ENCODE measurements around the gene ZNF205.
A peak's percentile ranks its signal among the peaks of the same experiment; 100 is the strongest.

Gene ZNF205

DNA sequence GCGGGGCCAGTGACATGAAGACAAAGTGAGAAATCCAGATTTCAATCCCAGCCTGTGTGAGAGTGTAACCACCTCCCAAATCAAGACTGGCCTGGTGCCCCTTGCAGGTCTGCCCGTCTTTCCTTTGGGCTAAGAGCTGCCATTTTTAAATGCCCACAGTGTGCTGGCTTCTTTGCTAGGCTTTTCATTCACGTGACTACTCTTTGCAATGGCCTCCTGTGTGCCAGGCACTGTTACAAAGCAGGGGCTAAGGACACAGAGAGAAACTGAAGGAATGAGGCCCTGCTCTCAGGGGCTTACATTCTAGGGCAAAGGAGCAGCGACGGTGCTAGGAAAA, 13.0 kb upstream of the ZNF205 start:
- DNase-seq (ENCODE audit: low read depth), result no peak
- H3K4me3 ChIP-seq (ENCODE audit: low read depth, low read length), result no peak overlapping the region

DNA sequence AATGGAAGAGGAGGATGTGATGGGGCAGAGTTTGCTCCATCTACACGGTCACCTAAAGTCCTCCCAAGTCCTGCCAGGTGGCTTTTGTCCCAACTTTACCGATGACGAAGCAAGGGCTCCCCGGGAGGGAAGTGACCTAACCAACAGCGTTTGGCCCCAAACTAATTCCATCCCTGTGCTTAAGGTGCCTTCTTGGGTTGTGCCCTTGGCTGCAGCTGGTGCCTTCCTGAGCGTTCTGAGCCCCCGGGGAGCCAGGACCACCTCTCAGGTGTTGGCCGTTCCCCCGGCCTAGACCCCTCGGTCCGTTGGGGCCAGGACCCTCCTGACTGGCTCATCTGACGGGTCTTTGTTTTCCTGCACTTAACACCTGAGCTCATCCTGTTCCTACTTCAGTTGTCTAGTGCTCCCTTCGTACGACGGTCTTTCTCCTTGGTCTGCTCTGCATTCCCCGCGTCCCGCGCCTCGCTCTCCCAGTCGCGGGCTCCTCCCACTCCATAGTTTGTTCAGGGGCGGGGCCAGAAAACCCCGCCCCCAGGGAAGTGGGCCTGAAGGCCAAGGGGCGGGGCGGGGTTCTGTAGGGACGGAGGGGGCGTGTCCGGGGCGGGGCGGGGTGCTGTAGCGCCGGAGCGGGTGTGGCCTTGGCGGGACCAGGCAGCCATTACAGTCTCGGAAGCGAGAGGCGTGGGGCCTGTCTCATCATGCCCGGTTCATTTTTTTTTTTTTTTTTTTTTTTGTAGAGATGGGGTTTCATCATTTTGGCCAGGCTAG, 12.5 kb upstream of the ZNF205 start:
- DNase-seq (ENCODE audit: low read depth), result peak; percentile 31
- H3K4me3 ChIP-seq (ENCODE audit: low read depth, low read length), result peak overlapping the region; percentile 20

DNA sequence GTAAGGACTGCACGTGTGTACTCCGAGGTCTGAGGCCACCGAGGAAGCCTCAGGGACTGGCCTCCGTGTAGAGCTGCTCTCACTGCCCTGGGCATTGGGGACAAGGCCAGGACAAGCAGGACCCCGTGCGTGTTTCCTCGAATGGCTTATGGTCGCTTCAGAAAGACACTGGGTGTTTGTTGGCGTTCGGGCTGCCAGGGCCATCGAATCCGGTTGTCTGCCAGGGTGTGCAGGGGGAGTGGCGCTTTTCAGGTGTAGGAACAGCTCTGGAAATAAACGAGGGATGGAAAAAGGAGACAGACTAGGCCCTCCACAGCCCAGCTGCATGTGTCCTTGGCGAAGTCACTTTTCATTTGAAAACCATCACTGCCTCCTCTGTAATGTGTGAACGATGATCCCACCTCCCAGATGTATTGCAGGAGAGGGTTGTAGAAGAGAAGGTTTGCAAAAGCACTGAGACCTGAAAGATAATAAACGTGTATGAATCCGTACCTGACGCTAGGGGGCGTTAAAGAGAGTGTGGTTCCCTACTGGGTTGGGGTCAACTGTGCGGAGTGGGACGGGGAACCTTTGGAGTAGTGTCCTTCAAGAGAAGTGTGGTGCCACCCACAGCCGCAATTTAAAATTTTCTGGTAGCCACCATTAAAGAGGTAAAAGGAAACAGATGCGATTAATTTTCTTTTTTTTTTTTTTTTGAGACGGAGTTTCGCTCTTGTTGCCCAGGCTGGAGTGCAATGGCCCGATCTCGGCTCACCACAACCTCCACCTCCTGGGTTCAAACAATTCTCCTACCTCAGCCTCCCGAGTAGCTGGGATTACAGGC, 11.2 kb upstream of the ZNF205 start:
- no peak for DNase-seq (ENCODE audit: low read depth)
- no peak overlapping the region for H3K4me3 ChIP-seq (ENCODE audit: low read depth, low read length)

DNA sequence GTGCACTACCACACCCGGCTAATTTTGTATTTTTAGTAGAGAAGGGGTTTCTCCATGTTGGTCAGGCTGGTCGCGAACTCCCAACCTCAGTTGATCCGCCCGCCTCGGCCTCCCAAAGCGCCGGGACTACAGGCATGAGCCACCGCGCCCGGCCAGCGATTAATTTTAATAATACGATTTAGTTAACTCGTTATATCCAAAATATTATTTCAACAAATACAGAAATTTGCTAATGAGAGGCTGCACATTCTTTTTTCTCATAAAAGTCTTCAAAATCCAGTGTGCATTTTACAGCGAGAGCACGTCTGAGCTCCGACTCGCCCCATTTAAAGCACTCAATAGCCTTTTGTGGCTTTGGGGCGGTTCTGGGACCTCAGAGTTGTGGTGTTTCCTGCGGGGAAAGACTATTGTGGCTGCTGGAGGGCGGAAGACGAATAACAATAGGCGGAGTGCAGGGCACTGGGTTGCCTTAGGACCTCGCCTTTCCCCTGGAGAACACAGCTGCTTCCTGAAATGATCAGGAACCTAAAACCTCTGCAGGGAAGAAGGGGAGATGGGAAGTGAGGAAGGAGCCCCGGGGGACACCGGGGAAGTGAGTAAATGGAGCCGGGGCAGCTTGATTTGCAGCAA, 10.4 kb upstream of the ZNF205 start:
- no peak for DNase-seq (ENCODE audit: low read depth)
- no peak overlapping the region for H3K4me3 ChIP-seq (ENCODE audit: low read depth, low read length)

DNA sequence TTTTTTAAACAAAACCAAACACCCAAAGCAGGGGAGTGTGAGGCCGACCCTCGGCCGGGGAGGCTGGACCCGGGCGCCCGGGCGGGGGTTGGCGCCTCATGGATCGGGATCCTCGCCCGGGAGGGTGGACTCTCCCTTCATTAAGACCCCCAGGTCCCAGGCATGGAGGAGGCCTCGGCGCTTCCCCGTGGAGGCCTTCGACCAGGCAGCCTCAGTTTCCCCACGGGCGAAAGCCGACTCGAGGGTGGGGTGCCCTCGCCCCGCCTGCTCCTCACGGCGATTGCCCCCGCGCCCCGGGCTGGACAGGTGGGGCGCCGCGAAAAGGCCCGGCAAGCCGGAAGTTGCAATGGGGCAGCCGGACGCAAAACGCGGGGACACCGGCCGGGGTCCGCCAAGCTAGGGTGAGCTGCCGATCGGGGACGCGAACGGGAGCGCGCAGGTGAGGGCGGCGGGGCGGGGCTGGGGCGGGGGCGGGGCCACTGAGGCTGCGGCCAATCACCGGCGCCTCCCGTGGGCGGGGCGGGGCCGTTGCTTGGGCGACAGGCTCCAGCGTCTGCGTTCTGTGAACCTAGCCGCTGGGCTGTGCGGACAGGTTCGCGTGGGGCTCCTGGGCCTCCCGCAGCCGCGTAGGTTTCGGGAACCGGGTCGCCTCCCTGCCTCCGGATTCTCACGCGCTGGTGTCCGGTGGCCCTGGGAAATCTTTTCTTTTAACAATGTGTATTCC, 6.0 kb upstream of the ZNF205 start:
- H3K4me3 ChIP-seq (ENCODE audit: low read depth, low read length), result peak overlapping the region; percentile 63
- peak; percentile 58 for DNase-seq (ENCODE audit: low read depth)

DNA sequence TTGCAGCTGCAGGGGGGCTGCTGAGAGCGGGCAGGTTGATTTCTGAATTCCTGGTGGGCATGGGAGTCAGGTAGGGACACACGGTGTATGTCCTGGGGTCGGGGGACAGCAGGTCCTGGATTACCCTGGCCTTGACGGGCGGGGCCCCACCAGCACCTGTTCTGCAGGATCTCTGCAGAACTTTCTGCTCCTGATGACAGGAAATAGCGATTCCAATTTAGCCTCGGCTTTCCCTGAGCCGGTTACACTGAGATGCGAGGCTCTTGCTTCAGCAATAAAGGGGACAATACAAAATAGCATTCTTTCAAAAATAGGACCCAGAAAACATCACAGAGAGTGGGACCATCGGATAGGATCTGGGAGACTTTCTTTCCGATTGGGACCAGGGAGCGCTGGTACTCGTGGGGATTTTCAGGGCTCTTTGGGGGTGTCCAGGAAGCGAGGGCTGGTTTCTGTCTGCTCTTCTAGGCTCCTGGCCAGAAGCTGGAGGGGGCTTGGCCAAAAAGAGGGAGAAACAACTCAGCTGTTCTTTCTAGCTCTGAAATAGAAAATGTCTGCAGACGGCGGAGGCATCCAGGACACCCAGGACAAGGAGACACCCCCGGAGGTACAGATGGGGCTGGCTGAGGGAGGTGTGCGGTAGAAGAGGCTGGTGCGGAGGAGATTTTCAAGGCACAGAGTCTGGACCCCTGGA, 642 bp downstream of the ZNF205 start:
- peak overlapping the region; percentile 97 for H3K4me3 ChIP-seq (ENCODE audit: low read depth, low read length)
- DNase-seq (ENCODE audit: low read depth), result no peak

DNA sequence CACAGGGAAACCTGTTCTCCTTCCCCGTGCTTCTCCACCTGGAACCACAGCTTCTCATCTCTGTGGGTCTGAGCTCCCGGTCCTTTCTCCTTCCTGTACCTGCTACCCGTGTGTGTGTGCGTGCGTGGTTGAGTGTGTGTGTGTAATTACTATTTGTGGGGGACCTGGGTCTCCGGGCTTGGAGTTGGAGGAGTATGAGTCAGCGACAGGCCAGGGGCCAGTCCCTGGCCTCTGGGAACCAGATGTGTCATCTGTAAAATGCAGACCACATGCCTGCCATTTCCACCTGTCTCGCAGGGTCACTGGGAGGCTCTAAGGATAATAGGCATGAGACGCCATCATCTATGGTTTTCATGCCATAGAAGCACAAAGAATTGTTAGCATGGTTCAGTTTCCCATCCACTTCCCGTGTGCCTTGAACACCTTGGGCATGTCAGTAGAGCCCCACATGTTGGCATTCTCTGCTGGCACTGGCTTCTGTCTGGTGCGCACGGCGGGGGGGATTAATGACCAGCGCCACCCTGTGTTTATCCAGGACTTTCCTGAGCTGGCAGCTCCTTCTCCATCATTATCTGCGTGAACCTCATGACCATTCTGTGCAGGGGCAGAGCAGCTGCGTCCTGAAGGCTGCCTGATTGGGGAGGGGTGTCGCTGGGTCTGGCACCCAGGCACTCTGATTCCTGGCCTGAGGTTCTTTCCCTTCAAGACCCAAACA, 1.5 kb downstream of the ZNF205 start:
- peak overlapping the region; percentile 97 for H3K4me3 ChIP-seq (ENCODE audit: low read depth, low read length)

DNA sequence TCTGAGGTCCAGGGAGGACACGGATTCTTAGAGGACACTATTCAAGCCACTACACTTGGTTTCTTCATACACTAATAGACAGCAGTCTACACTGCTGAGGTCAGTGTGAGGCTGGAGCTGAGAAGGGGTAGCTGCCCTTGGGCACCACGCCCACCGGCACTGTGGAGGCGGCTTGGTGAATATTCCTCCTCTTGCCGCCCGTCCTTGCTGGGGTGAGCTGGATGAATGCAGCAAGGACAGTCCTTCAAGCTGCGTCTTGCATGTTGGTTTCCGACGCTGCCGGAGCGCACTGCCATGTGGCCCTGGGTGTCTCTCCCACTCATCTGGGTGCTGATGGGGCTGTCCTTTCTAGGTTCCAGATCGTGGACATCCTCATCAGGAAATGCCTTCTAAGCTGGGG, 2.6 kb downstream of the ZNF205 start:
- no peak overlapping the region for H3K4me3 ChIP-seq (ENCODE audit: low read depth, low read length)
- no peak for DNase-seq (ENCODE audit: low read depth)

More for the DNA sequence above, 1.5 kb downstream of the ZNF205 start:
- DNase-seq (ENCODE audit: low read depth), result no peak

DNA sequence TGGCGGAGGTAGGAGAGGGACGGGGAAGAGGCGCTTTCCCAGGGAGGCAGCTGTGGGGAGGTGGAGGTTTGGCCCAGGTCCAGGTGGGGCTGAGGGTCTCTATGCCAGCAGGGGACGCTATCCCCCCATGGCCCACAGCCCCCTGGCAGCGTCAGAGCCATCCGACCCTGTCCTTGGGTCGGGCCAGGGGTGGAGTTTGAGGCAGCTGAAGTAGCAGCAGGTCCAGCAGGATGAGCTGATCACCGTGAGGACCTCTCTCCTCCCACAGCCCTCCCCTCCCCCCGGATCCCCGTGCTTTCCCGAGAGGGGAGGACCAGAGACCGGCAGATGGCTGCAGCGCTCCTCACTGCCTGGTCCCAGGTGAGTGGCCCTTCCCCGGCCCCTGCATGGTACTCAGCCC, 3.2 kb downstream of the ZNF205 start:
- DNase-seq (ENCODE audit: low read depth), result no peak
- no peak overlapping the region for H3K4me3 ChIP-seq (ENCODE audit: low read depth, low read length)

DNA sequence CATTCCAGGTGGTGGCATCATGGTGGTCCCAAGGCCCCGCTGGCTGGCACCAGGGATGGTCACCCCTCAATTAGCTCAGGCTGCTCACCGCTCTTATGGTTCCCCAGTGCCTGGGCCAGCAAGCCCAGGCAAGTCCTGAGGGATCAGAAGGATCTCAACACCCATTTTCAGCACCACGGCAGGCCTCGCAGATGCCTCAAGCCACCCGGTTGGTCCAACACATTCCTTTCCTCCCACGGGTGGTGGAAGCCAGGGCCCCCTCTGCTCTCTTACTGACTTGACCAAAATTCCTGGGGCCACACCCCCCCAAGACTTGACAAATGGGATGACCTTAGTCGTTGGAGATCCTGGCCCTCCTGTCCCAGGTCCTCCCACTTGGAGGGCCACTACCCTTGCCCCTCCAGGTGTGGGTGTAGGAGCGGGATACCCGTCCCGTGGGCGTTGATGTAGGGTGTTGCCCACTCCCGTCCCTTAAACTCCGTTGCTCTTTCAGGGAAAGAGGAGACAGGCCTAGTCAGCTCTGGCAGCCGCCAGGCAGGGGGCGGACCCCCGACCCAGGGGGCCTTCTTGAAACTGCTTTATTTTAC, 5.9 kb downstream of the ZNF205 start:
- DNase-seq (ENCODE audit: low read depth), result no peak
- H3K4me3 ChIP-seq (ENCODE audit: low read depth, low read length), result no peak overlapping the region

DNA sequence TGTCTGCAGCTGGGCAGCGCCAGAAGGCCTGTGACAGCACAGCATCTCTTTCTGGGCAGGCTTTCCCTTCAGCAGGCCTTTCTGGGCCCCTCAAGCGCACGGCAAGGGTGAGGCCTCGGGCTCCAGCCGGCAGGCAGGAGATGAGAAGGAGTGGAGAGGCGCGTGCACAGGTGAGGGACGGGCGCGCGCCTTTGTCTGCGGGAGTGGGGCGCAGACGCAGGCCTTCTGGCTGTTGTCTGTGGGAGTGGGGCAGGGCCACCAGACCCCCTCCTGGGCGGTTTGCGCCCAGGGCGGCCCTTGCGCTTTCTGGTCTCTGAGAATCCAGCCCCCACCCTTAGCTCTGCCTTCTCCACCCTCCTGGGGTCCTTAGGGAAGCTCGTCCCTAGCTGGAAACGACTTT, 6.5 kb downstream of the ZNF205 start:
- no peak overlapping the region for H3K4me3 ChIP-seq (ENCODE audit: low read depth, low read length)

DNA sequence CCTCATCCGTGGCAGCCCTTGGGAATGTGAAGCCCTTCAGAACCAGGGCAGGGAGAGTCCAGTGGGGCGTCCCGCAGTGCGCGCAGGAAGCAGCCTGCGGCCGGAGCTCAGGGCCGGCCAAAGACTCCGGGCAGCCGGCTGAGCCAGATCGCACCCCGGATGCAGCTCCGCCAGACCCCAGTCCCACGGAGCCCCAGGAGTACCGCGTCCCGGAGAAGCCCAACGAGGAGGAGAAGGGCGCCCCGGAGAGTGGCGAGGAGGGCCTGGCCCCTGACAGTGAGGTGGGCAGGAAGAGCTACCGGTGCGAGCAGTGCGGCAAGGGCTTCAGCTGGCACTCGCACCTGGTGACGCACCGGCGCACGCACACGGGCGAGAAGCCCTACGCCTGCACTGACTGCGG, 6.9 kb downstream of the ZNF205 start:
- DNase-seq (ENCODE audit: low read depth), result no peak
- no peak overlapping the region for H3K4me3 ChIP-seq (ENCODE audit: low read depth, low read length)

More for the DNA sequence above, 6.5 kb downstream of the ZNF205 start:
- DNase-seq (ENCODE audit: low read depth), result no peak

DNA sequence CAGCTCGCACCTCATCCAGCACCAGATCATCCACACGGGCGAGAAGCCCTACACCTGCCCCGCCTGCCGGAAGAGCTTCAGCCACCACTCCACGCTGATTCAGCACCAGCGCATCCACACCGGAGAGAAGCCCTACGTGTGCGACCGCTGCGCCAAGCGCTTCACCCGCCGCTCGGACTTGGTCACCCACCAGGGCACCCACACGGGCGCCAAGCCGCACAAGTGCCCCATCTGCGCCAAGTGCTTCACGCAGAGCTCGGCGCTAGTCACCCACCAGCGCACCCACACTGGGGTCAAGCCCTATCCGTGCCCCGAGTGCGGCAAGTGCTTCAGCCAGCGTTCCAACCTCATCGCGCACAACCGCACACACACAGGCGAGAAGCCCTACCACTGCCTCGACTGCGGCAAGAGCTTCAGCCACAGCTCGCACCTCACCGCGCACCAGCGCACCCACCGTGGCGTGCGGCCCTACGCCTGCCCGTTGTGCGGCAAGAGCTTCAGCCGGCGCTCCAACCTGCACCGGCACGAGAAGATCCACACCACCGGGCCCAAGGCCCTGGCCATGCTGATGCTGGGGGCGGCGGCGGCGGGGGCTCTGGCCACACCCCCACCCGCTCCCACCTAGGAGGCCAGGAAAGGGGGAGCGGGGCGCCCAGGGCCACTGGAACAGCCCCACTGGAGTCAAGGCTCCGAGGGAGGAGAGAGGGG, 7.5 kb downstream of the ZNF205 start:
- H3K4me3 ChIP-seq (ENCODE audit: low read depth, low read length), result no peak overlapping the region
- no peak for DNase-seq (ENCODE audit: low read depth)

DNA sequence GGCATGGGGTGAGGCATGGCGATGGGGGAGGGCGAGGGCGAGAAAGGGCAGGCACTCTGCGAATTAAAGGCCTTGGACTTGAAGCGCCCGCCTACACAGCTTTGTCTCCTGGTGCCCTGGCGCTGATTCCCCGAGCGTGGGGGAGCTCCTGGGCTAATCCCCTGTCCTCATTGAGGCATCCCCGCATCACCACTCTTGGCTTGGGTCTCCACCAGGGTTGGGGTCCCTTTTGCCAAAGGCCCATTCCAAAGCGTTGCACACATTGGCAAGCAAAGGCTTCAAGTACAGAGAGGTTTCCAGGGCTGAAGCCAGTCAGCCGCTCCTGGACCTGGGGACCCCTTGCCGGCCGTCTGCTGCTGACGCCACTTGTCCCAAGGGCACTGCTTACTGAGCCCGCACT, 8.0 kb downstream of the ZNF205 start:
- no peak overlapping the region for H3K4me3 ChIP-seq (ENCODE audit: low read depth, low read length)
- DNase-seq (ENCODE audit: low read depth), result no peak

DNA sequence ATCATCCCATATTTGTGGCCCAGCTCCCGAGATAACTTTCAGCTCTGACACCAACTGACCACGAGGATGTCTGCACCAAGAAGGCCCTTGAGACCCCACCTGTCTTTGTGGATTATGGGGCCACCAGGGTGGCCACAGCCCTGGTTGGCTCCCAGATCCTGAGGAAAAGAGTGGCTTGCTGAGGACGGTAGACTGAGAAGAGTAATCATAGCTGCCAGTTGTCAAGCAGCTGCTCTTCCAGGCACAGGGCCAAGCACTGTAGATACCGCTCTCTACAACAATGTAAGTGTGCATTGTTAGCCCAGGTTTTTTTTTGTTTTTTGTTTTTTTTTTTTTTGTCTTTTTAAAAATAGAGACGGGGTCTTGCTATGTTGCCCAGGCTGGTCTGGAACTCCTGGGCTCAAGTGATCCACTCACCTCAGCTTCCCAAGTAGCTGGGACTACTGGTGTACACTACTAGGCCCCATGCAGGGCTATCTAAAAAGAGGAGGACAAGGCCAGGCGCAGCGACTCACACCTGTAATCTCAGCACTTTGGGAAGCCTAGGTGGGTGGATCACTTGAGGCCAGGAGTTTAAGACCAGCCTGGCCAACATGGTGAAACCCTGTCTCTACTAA, 9.6 kb downstream of the ZNF205 start:
- H3K4me3 ChIP-seq (ENCODE audit: low read depth, low read length), result no peak overlapping the region
- DNase-seq (ENCODE audit: low read depth), result peak; percentile 32

DNA sequence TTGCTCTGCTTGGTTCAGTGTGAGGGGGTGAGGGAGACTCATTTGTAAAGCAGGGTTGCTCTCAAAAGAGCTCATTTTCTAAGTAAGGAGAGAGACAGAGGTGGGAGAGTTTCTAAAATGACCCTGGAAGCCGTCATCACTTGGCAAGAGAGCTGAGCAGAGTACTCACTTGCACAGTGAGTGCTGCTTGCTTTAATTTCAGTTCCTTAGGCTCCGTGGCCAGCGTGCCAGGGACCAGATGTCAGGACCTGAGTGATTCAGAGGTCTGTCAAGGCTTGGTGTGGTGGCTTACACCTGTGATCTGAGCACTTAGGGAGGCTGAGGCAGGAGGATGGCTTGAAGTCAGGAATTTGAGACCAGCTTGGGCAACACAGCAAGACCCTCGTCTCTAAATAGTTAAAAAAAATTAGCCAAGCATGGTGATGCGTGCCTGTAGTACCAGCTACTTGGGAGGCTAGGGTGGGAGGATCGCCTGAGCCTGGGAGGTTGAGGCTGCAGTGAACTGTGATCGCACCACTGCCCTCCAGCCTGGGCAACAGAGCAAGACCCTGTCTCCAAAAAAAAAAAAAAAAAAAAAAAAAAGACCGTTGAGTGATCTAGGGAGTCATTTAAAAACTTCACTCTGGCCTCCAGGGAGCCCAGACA, 10.7 kb downstream of the ZNF205 start:
- DNase-seq (ENCODE audit: low read depth), result no peak

More for the DNA sequence above, 10.7 kb downstream of the ZNF205 start:
- no peak overlapping the region for H3K4me3 ChIP-seq (ENCODE audit: low read depth, low read length)
